PFSK-1 (cell line): Measurements from ENCODE around the gene HRH3.

Experiments
- POLR2AphosphoS5 ChIP-seq: IDR thresholded peaks from 2 replicates; pipeline ENCODE4 v1.6.1; 2012; ENCODE audit warnings: low read depth, mild to moderate bottlenecking, control low read depth, low read length, moderate library complexity
- TAF1 ChIP-seq: IDR thresholded peaks from 2 replicates; pipeline ENCODE4 v1.6.1; 2012; ENCODE audit warnings: low read length, control low read depth, borderline replicate concordance; ENCODE audit not compliant: insufficient read depth

DNA sequence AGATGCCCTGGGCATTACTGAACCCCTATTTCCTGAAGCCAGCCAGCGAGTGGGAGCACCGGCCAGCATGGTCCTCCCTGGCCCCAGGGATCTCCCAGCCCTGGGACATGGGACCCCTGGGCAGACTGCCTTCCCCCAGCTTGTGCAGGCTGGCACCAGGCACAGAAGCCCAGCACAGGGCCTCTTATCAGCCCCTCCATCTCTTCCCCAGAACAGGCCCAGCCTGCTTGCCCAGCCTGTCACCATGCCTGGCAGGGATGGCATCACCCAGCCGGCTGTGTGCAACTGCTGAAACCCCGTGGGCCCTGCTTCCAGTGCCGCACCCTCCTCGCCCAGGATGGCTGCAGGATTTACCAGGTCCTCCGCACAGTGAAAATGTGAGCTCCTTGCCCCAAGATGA lies 12.1 kb upstream of the HRH3 start:
- TF ChIP-seq TAF1 = no peak
- no peak for TF ChIP-seq POLR2AphosphoS5
